Inferior parietal cortex (tissue), 1 donor: Measurements from ENCODE around the gene SHROOM3.

Source experiments
- DNase-seq: peaks from one replicate; pipeline ENCODE4 v3.0.0-alpha.2; 2016; ENCODE audit errors: extremely low spot score

The SHROOM3 gene

GRCh38 chr4:76569706-76570105, 134.7 kb downstream of the SHROOM3 start:
- no peak for DNase-seq

GRCh38 chr4:76570141-76570973, 135.3 kb downstream of the SHROOM3 start:
- DNase-seq, result no peak

GRCh38 chr4:76571274-76571673, 136.2 kb downstream of the SHROOM3 start:
- no peak for DNase-seq

- DNase-seq, result no peak
These were observed 137.2 kb downstream of the SHROOM3 start for GRCh38 chr4:76572224-76572623.

GRCh38 chr4:76576824-76577223, 141.8 kb downstream of the SHROOM3 start:
- no peak for DNase-seq

- DNase-seq, result no peak
These were observed 143.1 kb downstream of the SHROOM3 start for GRCh38 chr4:76578002-76578560.

GRCh38 chr4:76579596-76580375, 144.8 kb downstream of the SHROOM3 start:
- DNase-seq, result no peak

GRCh38 chr4:76581077-76581962, 146.3 kb downstream of the SHROOM3 start:
- no peak for DNase-seq

GRCh38 chr4:76582074-76582816, 147.2 kb downstream of the SHROOM3 start:
- no peak for DNase-seq

GRCh38 chr4:76582817-76583087, 147.7 kb downstream of the SHROOM3 start:
- DNase-seq, result no peak

GRCh38 chr4:76584241-76585152, 149.5 kb downstream of the SHROOM3 start:
- no peak for DNase-seq

- DNase-seq, result no peak
These were observed 150.2 kb downstream of the SHROOM3 start for GRCh38 chr4:76585272-76585671.

GRCh38 chr4:76585897-76586360, 150.9 kb downstream of the SHROOM3 start:
- no peak for DNase-seq

- no peak for DNase-seq
These were observed 153.2 kb downstream of the SHROOM3 start for GRCh38 chr4:76588274-76588673.

GRCh38 chr4:76589402-76589801, 154.4 kb downstream of the SHROOM3 start:
- DNase-seq, result no peak

- no peak for DNase-seq
These were observed 155.1 kb downstream of the SHROOM3 start for GRCh38 chr4:76589872-76590797.

GRCh38 chr4:76590798-76591281, 155.8 kb downstream of the SHROOM3 start:
- no peak for DNase-seq

- DNase-seq, result no peak
These were observed 157.0 kb downstream of the SHROOM3 start for GRCh38 chr4:76591992-76592391.

GRCh38 chr4:76592460-76592859, 157.4 kb downstream of the SHROOM3 start:
- no peak for DNase-seq
